ENCODE data around the gene IL2RA. TPM values are rescaled to one million over a fixed set of nuclear protein-coding genes. Genes with fewer than 3 reads are reported as not detected.
"Not testable (repeated sequence)": the region's sequence is repeated elsewhere in the genome, so short reads cannot be mapped to it uniquely, and the experiment has no call there.

Gene IL2RA
- total RNA-seq, 1 experiment from 2014 or later = 0.59 TPM

- H4K20me1 ChIP-seq (ENCODE audit: insufficient read depth); H3K27me3 ChIP-seq (ENCODE audit: insufficient read depth, low read length); BruUV-seq (replicated peaks); H2AFZ ChIP-seq (ENCODE audit: low read depth, low read length, poor library complexity, severe bottlenecking); H3K9me2 ChIP-seq (ENCODE audit: insufficient read depth); H3K4me3 ChIP-seq (replicated peaks in 1 of 2; ENCODE audit: low read depth in 1 of 2, low read length in 2 of 2); H3K27ac ChIP-seq (ENCODE audit: low read depth, low read length); ATAC-seq; RAD21 ChIA-PET (ENCODE audit: low non-redundant PET in 1 of 2, low total read pairs in 2 of 2, uncharacterized antibody in 2 of 2, unreplicated experiment in 2 of 2); H3K36me3 ChIP-seq (ENCODE audit: control insufficient read depth in 1 of 2, insufficient read depth in 2 of 2, low read length in 2 of 2); H3K4me1 ChIP-seq (ENCODE audit: control insufficient read depth in 1 of 2, insufficient read depth in 2 of 2, low read length in 2 of 2); H3K79me2 ChIP-seq (ENCODE audit: insufficient read depth, low read length); H3K4me2 ChIP-seq (ENCODE audit: low read length); intact Hi-C loops (cut with micrococcal nuclease); H3K9ac ChIP-seq (ENCODE audit: low read length); H3K9me3 ChIP-seq (ENCODE audit: control insufficient read depth in 1 of 2, insufficient read depth in 1 of 2, low read depth in 1 of 2, low read length in 2 of 2); DNase-seq (ENCODE audit: low read depth, low spot score); POLR2A ChIA-PET; CTCF ChIA-PET: not testable (repeated sequence)
Observed at GRCh38 chr10:5960973-5961275, 101.2 kb downstream of the IL2RA start.

Other genes with a start within 250 kb of the IL2RA start
- gene GDI2, start 248.9 kb downstream of the IL2RA start, total RNA-seq (2021; ENCODE audit: unreplicated experiment) = 144 TPM
- 9.4 TPM for gene ANKRD16, start 172.5 kb downstream of the IL2RA start, total RNA-seq (2021; ENCODE audit: unreplicated experiment)
- 70.2 TPM for gene FBH1, start 172.1 kb downstream of the IL2RA start, total RNA-seq (2021; ENCODE audit: unreplicated experiment)
- 10.5 TPM for gene IL15RA, start 84.8 kb downstream of the IL2RA start, total RNA-seq (2021; ENCODE audit: unreplicated experiment)
- gene RBM17, start 26.7 kb upstream of the IL2RA start, total RNA-seq (2021; ENCODE audit: unreplicated experiment) = 129 TPM
- 50.8 TPM for gene PFKFB3, start 140.6 kb upstream of the IL2RA start, total RNA-seq (2021; ENCODE audit: unreplicated experiment)

Data from HCT116 (cell line).